GM12878 (cell line): ENCODE results near the gene ZER1. TPM values are rescaled to one million over a fixed set of nuclear protein-coding genes. Genes with fewer than 3 reads are reported as not detected.
A peak's percentile ranks its signal among the peaks of the same experiment; 100 is the strongest.

Experiments used
- ATF2 ChIP-seq: IDR thresholded peaks from 2 replicates; pipeline ENCODE4 v1.6.1; 2012; ENCODE audit warnings: low read length, inconsistent platforms
- ATF7 ChIP-seq: fragments of 450-650 bp; IDR thresholded peaks from 2 replicates; pipeline ENCODE4 v1.6.1; 2016; ENCODE audit warnings: low read depth, mild to moderate bottlenecking
- BHLHE40 ChIP-seq, 2 experiments: fragments of 450-650 bp in 1 of 2; IDR thresholded peaks; 2 replicates each; pipeline ENCODE4 v1.6.1; 2011 to 2017; ENCODE audit warnings: low read depth in 2 of 2, borderline replicate concordance in 1 of 2, improper control_type of control experiment in 1 of 2, low read length in 1 of 2, mild to moderate bottlenecking in 1 of 2
- IRF4 ChIP-seq: IDR thresholded peaks from 2 replicates; pipeline ENCODE4 v1.6.1; 2011; ENCODE audit warnings: low read depth, low read length
- MTA3 ChIP-seq: IDR thresholded peaks from 2 replicates; pipeline ENCODE4 v1.6.1; 2012; ENCODE audit warnings: low read length, inconsistent platforms, borderline replicate concordance
- MXI1 ChIP-seq: fragments of 150-350 bp; IDR thresholded peaks from 2 replicates; pipeline ENCODE4 v1.6.1; 2011; ENCODE audit warnings: low read depth, mild to moderate bottlenecking, inconsistent platforms, low read length, improper control_type of control experiment
- PAX5 ChIP-seq: IDR thresholded peaks from 2 replicates; pipeline ENCODE4 v1.6.1; 2011; ENCODE audit warnings: low read depth, low read length, borderline replicate concordance
- POLR2AphosphoS2 ChIP-seq: IDR thresholded peaks from 2 replicates; pipeline ENCODE4 v1.6.1; 2011; ENCODE audit warnings: low read depth, mild to moderate bottlenecking, low read length, improper control_type of control experiment, moderate library complexity
- SMC3 ChIP-seq: IDR thresholded peaks from 2 replicates; pipeline ENCODE4 v1.6.1; 2011; ENCODE audit warnings: low read length, improper control_type of control experiment, borderline replicate concordance
- ZBED1 ChIP-seq: IDR thresholded peaks from 2 replicates; pipeline ENCODE4 v1.6.1; 2016; ENCODE audit warnings: borderline replicate concordance
- ZNF24 ChIP-seq: fragments of 450-650 bp; IDR thresholded peaks from 2 replicates; pipeline ENCODE4 v1.6.1; 2017; ENCODE audit warnings: antibody characterized with exemption, mild to moderate bottlenecking
- polyA plus RNA-seq, 11 experiments: library from polyadenylated mRNA; depleted of rRNA in 4 of 11; unstranded in 6 of 11; stranded (reverse) in 5 of 11; fragments of >200 nt; fragmentation: Nextera tagmentation in 4 of 11; fragmentation: Illumina TruSeq in 1 of 11; extraction: Ambion mirVana in 4 of 11; extraction: Trizol in 1 of 11; gene quantifications; 1 replicate in 1 of 11; 2 replicates in 10 of 11; pipeline versions ENCODE4 v1.2.1 to v1.2.3, GENCODE V29; 2011 to 2016; ENCODE audit warnings: inconsistent platforms in 2 of 11, missing spikeins in 2 of 11, low read depth in 1 of 11
- total RNA-seq, 4 experiments: library from RNA; depleted of rRNA in 3 of 4; stranded (reverse); fragments of >200 nt in 3 of 4; fragmentation: Illumina TruSeq in 1 of 4; extraction: Trizol in 1 of 4; gene quantifications; 2 replicates each; pipeline versions ENCODE4 v1.2.1 to v1.2.3, GENCODE V29; 2013 to 2021

ZER1 gene
- total and polyA plus RNA-seq, 10 of the 15 experiments (the other 5 are each of a cell fraction or from before 2014, with no cell fraction given), result 0.32 to 16.9 (median 7.9) TPM

- TF ChIP-seq ATF2, result no peak
- TF ChIP-seq BHLHE40 (IDR thresholded peaks at IDR 0.05; ENCODE audit: borderline replicate concordance in 1 of 2, low read depth in 2 of 2, low read length in 1 of 2), result peak; percentile 97 to 99
- peak; percentile 69; the same call in 1 of the 2 replicates for TF ChIP-seq MXI1
- TF ChIP-seq PAX5, result peak; percentile 11; the same call in 1 of the 2 replicates
- TF ChIP-seq MTA3, result no peak
- no peak for TF ChIP-seq ATF7
- TF ChIP-seq ZNF24, result peak; percentile 67; the same call in 1 of the 2 replicates
- no peak for TF ChIP-seq IRF4
- TF ChIP-seq POLR2AphosphoS2, result 0 out of 2 replicates have a peak, but pooled peaks have one; percentile 65
- TF ChIP-seq SMC3, result no peak
- no peak for TF ChIP-seq ZBED1
- TF ChIP-seq, all 136 proteins: peak for 60
Measured at GRCh38 chr9:128786681-128787601, 15.2 kb upstream of the ZER1 start, which contains the start of gene TBC1D13 (continued).
